ENCODE data around the gene OR2T27. TPM values are rescaled to one million over a fixed set of nuclear protein-coding genes. Genes with fewer than 3 reads are reported as not detected.
"Not testable (repeated sequence)": the region's sequence is repeated elsewhere in the genome, so short reads cannot be mapped to it uniquely, and the experiment has no call there.

The OR2T27 gene, protein sequence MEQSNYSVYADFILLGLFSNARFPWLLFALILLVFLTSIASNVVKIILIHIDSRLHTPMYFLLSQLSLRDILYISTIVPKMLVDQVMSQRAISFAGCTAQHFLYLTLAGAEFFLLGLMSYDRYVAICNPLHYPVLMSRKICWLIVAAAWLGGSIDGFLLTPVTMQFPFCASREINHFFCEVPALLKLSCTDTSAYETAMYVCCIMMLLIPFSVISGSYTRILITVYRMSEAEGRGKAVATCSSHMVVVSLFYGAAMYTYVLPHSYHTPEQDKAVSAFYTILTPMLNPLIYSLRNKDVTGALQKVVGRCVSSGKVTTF
- not detected for total RNA-seq

DNA sequence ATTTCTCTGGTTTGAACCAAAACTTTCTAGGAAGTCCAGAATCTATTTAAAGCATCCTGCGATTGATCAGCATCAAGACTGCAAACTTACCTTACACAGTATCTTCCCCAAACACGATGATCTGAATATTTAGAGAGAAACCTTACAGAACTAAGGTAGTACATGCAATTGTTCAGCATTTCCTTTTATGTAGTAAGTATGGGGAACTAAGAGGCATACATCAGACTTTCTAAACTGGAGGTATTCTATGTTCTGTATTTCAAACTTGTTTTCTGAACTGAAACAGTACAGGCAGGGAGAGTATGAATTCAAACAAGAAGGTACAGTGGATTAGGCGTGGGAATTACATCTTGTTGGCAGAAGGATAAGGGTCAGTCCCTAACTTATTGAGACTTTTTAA lies at the start of gene OR2T27:
OR2T27 (minus strand) TSS at position 175 of the 400 bp plus-strand sequence. CDS start 4,644 bp downstream, outside the sequence.
- TF ChIP-seq, protein P1, sequence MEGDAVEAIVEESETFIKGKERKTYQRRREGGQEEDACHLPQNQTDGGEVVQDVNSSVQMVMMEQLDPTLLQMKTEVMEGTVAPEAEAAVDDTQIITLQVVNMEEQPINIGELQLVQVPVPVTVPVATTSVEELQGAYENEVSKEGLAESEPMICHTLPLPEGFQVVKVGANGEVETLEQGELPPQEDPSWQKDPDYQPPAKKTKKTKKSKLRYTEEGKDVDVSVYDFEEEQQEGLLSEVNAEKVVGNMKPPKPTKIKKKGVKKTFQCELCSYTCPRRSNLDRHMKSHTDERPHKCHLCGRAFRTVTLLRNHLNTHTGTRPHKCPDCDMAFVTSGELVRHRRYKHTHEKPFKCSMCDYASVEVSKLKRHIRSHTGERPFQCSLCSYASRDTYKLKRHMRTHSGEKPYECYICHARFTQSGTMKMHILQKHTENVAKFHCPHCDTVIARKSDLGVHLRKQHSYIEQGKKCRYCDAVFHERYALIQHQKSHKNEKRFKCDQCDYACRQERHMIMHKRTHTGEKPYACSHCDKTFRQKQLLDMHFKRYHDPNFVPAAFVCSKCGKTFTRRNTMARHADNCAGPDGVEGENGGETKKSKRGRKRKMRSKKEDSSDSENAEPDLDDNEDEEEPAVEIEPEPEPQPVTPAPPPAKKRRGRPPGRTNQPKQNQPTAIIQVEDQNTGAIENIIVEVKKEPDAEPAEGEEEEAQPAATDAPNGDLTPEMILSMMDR (IDR thresholded peaks at IDR 0.05; ENCODE audit: low read depth): not testable (repeated sequence)

DNA sequence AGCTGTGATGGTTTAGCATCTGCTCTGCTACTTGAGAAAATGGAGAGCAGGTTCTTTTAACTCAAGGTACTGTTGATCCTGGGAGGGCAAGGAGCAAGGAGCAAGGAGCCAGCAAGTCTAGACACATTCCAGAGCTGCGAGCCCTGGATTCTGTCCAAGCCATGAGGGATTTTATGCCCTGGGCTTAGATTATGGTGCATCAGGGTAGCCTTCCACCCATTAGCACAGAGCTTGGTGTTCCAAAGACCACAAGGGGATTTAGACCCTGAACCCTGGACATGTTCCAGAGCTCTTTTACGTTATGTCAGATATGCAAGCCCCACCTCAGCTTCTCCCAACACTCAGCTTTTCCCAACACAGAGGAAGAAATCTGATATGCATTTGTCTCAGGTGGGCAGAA lies 49.3 kb upstream of the OR2T27 start:
- TF ChIP-seq, protein P1 (IDR thresholded peaks at IDR 0.05; ENCODE audit: low read depth): no peak

DNA sequence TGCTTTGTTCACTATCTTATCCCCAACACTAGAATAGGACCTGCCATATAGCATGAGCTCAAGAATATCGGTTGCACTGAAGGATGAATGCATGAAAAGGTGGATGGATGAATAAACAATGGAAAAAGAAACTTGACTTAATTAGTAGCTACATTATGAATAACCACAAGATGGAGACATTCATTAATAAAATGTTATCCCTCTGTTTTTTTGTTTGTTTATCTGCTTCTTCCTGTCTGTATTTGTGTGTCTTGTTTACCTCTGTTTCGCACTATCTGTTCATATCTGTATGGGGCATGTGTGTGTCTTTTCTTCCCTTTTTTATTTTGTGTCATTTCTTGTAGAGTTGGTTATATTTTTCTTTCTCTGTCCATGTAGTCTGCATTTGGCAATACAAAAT lies 48.3 kb upstream of the OR2T27 start:
- TF ChIP-seq, protein P1 (IDR thresholded peaks at IDR 0.05; ENCODE audit: low read depth): no peak

DNA sequence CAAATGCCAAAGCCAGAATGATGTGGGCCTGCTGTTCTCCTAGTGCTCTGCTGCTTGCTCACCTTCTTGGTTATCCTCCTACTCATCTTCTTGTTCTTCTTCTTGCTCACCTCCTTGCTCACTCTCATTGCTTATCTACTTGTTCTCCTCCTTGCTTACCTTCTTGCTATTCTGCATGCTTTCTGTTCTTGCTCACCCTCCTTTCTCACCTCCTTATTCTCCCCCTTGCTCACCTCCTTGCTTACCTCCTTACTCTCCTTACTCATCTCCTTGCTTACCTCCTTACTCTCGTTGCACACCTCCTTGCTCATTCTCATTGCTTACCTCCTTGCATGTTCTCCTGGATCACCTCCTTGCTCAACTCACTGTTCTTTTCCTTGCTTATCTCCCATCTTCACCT lies 47.4 kb upstream of the OR2T27 start, which contains the start of gene OR14I1:
OR14I1 (minus strand) TSS at position 53 of the 400 bp plus-strand sequence.
- TF ChIP-seq, protein P1 (IDR thresholded peaks at IDR 0.05; ENCODE audit: low read depth): no peak

DNA sequence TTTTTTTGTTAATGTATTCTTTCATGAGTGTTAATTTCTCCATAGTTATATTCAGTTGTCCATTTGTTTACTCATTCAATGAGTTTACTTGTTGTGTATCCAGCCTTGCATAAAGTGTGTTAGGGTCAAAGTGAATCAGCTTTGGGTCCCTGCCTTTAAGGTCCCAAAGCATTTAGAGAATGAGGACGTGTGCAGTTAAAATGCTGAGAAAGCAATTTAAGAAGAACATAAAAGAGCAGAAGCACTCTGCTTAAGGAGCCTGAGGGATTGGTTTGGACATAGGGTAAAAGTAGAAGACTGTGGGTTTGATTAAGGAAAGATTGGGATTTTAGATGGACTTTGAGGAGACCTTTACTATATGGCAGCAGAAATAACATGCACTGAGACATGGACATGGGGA lies 43.8 kb upstream of the OR2T27 start:
- TF ChIP-seq, protein P1 (IDR thresholded peaks at IDR 0.05; ENCODE audit: low read depth): no peak

DNA sequence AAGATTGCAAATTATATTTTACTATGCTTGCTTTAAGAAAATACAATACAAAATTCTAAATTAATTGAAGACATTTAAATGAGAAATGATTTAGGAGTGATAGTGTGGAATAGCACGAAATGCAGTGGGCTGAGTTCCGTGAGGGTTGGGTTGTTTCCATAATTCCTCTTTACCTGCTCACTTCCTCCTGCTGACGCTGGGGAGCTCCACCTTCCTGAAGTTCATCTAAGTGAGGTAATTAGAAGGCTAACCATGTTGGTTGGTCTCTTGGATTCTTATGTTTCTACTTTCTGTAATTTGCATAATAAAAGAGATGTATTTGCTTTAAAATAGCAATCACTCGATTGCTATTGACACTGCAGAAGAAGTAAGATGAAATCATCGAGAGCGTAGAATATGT lies 42.6 kb upstream of the OR2T27 start:
- TF ChIP-seq, protein P1 (IDR thresholded peaks at IDR 0.05; ENCODE audit: low read depth): no peak

DNA sequence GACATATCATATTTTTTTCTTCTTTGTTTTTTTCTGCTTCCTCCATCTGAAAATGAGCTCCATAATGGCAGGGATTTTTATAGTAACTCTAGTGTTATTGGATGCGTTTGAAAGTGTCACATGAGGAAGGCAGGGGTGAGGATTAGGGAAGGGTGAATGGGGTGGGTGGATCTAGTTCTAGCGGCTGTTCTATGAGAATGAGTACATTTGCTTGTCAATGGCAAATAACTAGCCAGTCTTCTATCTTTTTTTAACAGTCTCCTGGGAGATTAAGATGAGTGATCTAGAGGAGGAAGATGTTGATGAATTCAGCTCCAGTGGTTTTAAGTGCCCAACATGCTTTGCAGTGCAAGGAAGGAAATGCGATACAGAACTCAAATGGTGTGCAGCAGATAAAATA lies 41.4 kb upstream of the OR2T27 start:
- TF ChIP-seq, protein P1 (IDR thresholded peaks at IDR 0.05; ENCODE audit: low read depth): no peak
